22Rv1 (cell line): ENCODE measurements around the gene COLEC12.

Experiments
- CTCF ChIP-seq: fragments of 450-650 bp; IDR thresholded peaks from 2 replicates; pipeline ENCODE4 v1.5.1; 2017; ENCODE audit warnings: mild to moderate bottlenecking
- ZFX ChIP-seq: fragments of 450-650 bp; IDR thresholded peaks from 2 replicates; pipeline ENCODE4 v1.6.1; 2017; ENCODE audit warnings: antibody characterized with exemption, borderline replicate concordance

DNA sequence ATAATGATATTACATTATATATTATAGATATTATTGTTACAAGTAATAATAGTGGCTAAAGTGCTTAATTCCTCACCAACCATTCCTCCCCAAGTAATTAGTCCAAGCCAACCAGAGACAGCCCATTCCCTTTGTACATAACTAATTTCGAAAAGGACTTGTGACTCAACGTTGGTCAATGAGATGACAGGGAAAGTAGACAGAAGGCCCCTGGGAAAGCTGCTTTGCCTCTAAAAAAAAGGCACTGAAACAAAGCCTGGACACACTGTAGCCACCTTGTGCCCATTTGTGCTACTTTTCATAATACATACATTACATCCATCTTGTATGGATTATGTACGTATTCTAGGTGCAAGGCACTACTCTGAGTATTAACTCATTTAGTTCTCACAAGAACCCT lies 28.8 kb downstream of the COLEC12 start:
- TF ChIP-seq CTCF = no peak
- no peak for TF ChIP-seq ZFX
